GM23338 (cell line): ENCODE data around the gene ST8SIA1. TPM values are rescaled to one million over a fixed set of nuclear protein-coding genes. Genes with fewer than 3 reads are reported as not detected.

Source experiments
- ATAC-seq: fragments of 200-7000 bp; cut with Tn5 transposase; 3 replicates; pipeline ENCODE4 v1.9.1; 2020
- DNase-seq: peaks from one replicate; pipeline ENCODE4 v3.0.0-alpha.2; 2015; ENCODE audit warnings: low spot score
- H2AFZ ChIP-seq: fragments of 200-600 bp; sonication (generic); 2 replicates; pipeline ENCODE4 v1.8.0; 2016; ENCODE audit warnings: antibody characterized with exemption, mild to moderate bottlenecking, moderate library complexity
- H3F3A ChIP-seq: fragments of 200-600 bp; sonication (generic); replicated peaks from 2 replicates; pipeline ENCODE4 v1.8.0; 2017; ENCODE audit warnings: antibody characterized with exemption, mixed run types, low read depth
- H3K27ac ChIP-seq: fragments of 200-600 bp; sonication (generic); 2 replicates; pipeline ENCODE4 v1.6.1; 2016; ENCODE audit warnings: low read depth
- H3K27me3 ChIP-seq: fragments of 200-600 bp; sonication (generic); 2 replicates; pipeline ENCODE4 v1.8.0; 2016; ENCODE audit warnings: mild to moderate bottlenecking, mixed run types, moderate library complexity; ENCODE audit not compliant: insufficient read depth
- H3K36me3 ChIP-seq: fragments of 200-600 bp; sonication (generic); 2 replicates; pipeline ENCODE4 v1.8.0; 2016; ENCODE audit warnings: mild to moderate bottlenecking; ENCODE audit not compliant: insufficient read depth
- H3K4me1 ChIP-seq: fragments of 200-600 bp; sonication (generic); 2 replicates; pipeline ENCODE4 v1.8.0; 2016; ENCODE audit warnings: mild to moderate bottlenecking, moderate library complexity; ENCODE audit not compliant: insufficient read depth
- H3K4me2 ChIP-seq: fragments of 200-600 bp; sonication (generic); 2 replicates; pipeline ENCODE4 v1.7.1; 2017; ENCODE audit warnings: mixed run types
- H3K4me3 ChIP-seq: fragments of 200-600 bp; sonication (generic); 2 replicates; pipeline ENCODE4 v1.6.1; 2016; ENCODE audit warnings: mixed run types
- H3K79me2 ChIP-seq: fragments of 200-600 bp; sonication (generic); replicated peaks from 2 replicates; pipeline ENCODE4 v1.8.0; 2017; ENCODE audit warnings: mild to moderate bottlenecking; ENCODE audit not compliant: insufficient read depth
- H3K9me2 ChIP-seq: fragments of 200-600 bp; sonication (generic); 2 replicates; pipeline ENCODE4 v1.8.0; 2017; ENCODE audit not compliant: insufficient read depth
- H4K20me1 ChIP-seq: fragments of 200-600 bp; sonication (generic); replicated peaks from 2 replicates; pipeline ENCODE4 v1.8.0; 2017; ENCODE audit warnings: mild to moderate bottlenecking; ENCODE audit not compliant: insufficient read depth
- H3K27ac Mint-ChIP-seq: 2 replicates; pipeline ENCODE4 v1.8.0; 2020; ENCODE audit warnings: inconsistent platforms, mild to moderate bottlenecking, moderate library complexity, mixed read lengths
- H3K27me3 Mint-ChIP-seq: 3 replicates; pipeline ENCODE4 v1.8.0; 2022; ENCODE audit warnings: low read depth, mild to moderate bottlenecking, moderate library complexity, mixed read lengths, inconsistent platforms; ENCODE audit not compliant: insufficient read depth, poor library complexity
- H3K36me3 Mint-ChIP-seq: 3 replicates; pipeline ENCODE4 v1.8.0; 2021; ENCODE audit warnings: low read depth, mild to moderate bottlenecking, inconsistent platforms, moderate library complexity, mixed read lengths
- H3K4me1 Mint-ChIP-seq: 3 replicates; pipeline ENCODE4 v1.8.0; 2020; ENCODE audit warnings: mild to moderate bottlenecking, inconsistent platforms, mixed read lengths
- H3K4me3 Mint-ChIP-seq: 3 replicates; pipeline ENCODE4 v1.8.0; 2021; ENCODE audit warnings: moderate library complexity, mild to moderate bottlenecking, inconsistent platforms, mixed read lengths
- H3K9me3 Mint-ChIP-seq: 3 replicates; pipeline ENCODE4 v1.8.0; 2020; ENCODE audit warnings: moderate library complexity, mild to moderate bottlenecking, inconsistent platforms, mixed read lengths
- CREB1 ChIP-seq: fragments of 250-450 bp; sonication (Bioruptor Pico); IDR thresholded peaks from 2 replicates; pipeline ENCODE4 v1.5.0; 2020; ENCODE audit warnings: low read depth, mild to moderate bottlenecking, moderate library complexity
- POLR2AphosphoS5 ChIP-seq: IDR thresholded peaks from 2 replicates; pipeline ENCODE4 v1.6.1; 2016; ENCODE audit warnings: antibody characterized with exemption, low read depth
- polyA plus RNA-seq: library from polyadenylated mRNA; unstranded; fragments of >200 nt; fragmentation: Nextera tagmentation; extraction: Ambion mirVana; gene quantifications from 2 replicates; pipeline ENCODE4 v1.2.1, GENCODE V29; 2016
- total RNA-seq: library from RNA; depleted of rRNA; stranded (reverse); fragments of >200 nt; shearing (Covaris generic); gene quantifications from 2 replicates; pipeline ENCODE4 v1.2.3, GENCODE V29; 2014
- TF ChIP-seq, protein P1 (sequence below): IDR thresholded peaks from 2 replicates; pipeline ENCODE4 v1.6.1; 2016; ENCODE audit warnings: antibody characterized with exemption
- TF ChIP-seq, protein P2 (sequence below), 2 experiments: fragments of 200-600 bp in 1 of 2; sonication (generic) in 1 of 2; conservative IDR thresholded peaks; 2 replicates each; pipeline versions ENCODE4 v1.5.1 to v1.6.1; 2016 to 2017; ENCODE audit warnings: antibody characterized with exemption in 2 of 2, low read depth in 2 of 2, mild to moderate bottlenecking in 2 of 2, moderate library complexity in 1 of 2
- TF ChIP-seq, protein P3 (sequence below): IDR thresholded peaks from one replicate; pipeline ENCODE4 v1.6.1; 2018; ENCODE audit warnings: antibody characterized with exemption; ENCODE audit not compliant: unreplicated experiment

ST8SIA1 gene
- total and polyA plus RNA-seq, 2 experiments from 2014 or later, result 2.5 to 5.1 TPM

DNA sequence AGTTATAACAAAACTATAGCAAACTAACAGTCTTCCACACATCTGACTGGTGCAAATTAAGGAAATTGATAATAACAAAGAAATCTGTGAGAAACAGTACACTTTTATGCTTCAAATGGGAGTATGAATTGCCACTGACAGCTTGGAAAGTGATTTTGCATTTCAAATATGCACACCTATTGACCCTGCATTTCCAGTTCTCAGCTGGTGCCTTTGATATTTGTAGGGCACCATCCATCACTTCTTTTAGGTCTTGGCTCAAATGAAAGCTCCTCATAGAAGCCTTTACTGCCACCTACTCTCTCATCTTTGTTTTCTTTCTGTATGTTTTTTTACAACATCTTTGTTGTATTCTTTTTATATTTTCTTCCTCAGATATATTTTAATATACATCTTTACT, 125.1 kb downstream of the ST8SIA1 start (continued):
- TF ChIP-seq, protein P1, sequence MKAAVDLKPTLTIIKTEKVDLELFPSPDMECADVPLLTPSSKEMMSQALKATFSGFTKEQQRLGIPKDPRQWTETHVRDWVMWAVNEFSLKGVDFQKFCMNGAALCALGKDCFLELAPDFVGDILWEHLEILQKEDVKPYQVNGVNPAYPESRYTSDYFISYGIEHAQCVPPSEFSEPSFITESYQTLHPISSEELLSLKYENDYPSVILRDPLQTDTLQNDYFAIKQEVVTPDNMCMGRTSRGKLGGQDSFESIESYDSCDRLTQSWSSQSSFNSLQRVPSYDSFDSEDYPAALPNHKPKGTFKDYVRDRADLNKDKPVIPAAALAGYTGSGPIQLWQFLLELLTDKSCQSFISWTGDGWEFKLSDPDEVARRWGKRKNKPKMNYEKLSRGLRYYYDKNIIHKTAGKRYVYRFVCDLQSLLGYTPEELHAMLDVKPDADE, result no peak
- no peak for TF ChIP-seq POLR2AphosphoS5
- TF ChIP-seq, protein P2, sequence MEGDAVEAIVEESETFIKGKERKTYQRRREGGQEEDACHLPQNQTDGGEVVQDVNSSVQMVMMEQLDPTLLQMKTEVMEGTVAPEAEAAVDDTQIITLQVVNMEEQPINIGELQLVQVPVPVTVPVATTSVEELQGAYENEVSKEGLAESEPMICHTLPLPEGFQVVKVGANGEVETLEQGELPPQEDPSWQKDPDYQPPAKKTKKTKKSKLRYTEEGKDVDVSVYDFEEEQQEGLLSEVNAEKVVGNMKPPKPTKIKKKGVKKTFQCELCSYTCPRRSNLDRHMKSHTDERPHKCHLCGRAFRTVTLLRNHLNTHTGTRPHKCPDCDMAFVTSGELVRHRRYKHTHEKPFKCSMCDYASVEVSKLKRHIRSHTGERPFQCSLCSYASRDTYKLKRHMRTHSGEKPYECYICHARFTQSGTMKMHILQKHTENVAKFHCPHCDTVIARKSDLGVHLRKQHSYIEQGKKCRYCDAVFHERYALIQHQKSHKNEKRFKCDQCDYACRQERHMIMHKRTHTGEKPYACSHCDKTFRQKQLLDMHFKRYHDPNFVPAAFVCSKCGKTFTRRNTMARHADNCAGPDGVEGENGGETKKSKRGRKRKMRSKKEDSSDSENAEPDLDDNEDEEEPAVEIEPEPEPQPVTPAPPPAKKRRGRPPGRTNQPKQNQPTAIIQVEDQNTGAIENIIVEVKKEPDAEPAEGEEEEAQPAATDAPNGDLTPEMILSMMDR (conservative IDR thresholded peaks at IDR 0.05; ENCODE audit: low read depth in 2 of 2), result no peak

DNA sequence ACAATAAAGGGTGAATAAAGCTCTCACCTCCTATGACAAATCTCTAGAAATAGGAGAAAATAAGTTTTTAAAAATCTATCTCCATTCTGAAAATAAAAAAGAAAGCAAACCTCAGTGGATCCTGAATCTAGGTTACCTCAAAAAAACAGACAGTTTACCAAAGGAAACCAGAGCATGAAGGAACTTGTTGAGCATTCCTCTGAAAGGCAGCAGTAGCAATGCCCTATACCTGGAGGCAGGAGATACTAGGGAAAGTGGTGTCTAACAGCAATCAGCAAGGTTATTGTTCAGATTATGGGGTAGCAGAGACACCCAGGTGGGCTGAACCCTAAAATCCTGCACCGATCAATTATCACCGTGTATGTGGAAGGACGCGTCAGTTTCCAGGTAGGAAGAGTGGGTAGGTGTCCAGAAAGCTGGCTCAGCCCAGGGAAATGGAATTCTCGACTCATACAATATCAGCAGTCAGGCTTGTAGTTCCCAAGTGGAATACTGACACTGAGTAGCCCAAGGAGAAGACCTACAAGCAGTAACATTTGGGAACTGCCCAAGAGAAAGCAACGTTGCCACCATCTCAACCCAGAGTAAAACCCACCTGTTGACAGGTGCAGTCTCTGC, 128.3 kb downstream of the ST8SIA1 start:
- H2AFZ ChIP-seq, result no peak overlapping the region
- Mint-ChIP-seq H3K4me1 (peaks cover 2% of the 10 kb centered on the region; the same call in 1 of the 3 replicates), H3K27ac (no peak overlapping the region)

More for the DNA sequence above, 128.3 kb downstream of the ST8SIA1 start:
- Histone ChIP-seq H3K27ac (no peak overlapping the region), H3K4me3 (no peak overlapping the region), H3K9me2 (peaks cover 6% of the 10 kb centered on the region; the same call in 1 of the 2 replicates), H3K36me3 (no peaks in the 10 kb centered on the region), H3K4me2 (no peak overlapping the region), H3K79me2 (no peaks in the 10 kb centered on the region), H3K4me1 (no peaks in the 10 kb centered on the region), H3F3A (no peaks in the 10 kb centered on the region), H4K20me1 (no peaks in the 10 kb centered on the region), H3K27me3 (no peaks in the 10 kb centered on the region)
- no peaks in the 10 kb centered on the region for H3K36me3 Mint-ChIP-seq
- TF ChIP-seq, protein P3, sequence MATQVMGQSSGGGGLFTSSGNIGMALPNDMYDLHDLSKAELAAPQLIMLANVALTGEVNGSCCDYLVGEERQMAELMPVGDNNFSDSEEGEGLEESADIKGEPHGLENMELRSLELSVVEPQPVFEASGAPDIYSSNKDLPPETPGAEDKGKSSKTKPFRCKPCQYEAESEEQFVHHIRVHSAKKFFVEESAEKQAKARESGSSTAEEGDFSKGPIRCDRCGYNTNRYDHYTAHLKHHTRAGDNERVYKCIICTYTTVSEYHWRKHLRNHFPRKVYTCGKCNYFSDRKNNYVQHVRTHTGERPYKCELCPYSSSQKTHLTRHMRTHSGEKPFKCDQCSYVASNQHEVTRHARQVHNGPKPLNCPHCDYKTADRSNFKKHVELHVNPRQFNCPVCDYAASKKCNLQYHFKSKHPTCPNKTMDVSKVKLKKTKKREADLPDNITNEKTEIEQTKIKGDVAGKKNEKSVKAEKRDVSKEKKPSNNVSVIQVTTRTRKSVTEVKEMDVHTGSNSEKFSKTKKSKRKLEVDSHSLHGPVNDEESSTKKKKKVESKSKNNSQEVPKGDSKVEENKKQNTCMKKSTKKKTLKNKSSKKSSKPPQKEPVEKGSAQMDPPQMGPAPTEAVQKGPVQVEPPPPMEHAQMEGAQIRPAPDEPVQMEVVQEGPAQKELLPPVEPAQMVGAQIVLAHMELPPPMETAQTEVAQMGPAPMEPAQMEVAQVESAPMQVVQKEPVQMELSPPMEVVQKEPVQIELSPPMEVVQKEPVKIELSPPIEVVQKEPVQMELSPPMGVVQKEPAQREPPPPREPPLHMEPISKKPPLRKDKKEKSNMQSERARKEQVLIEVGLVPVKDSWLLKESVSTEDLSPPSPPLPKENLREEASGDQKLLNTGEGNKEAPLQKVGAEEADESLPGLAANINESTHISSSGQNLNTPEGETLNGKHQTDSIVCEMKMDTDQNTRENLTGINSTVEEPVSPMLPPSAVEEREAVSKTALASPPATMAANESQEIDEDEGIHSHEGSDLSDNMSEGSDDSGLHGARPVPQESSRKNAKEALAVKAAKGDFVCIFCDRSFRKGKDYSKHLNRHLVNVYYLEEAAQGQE, result no peak
- TF ChIP-seq, protein P2 (conservative IDR thresholded peaks at IDR 0.05; ENCODE audit: low read depth in 2 of 2), result no peak
- no peak for TF ChIP-seq CREB1 (CRISPR knock-in tag)
- H3K4me3 Mint-ChIP-seq, result no peak overlapping the region
- H3K27me3 Mint-ChIP-seq, result no peaks in the 10 kb centered on the region
- H3K9me3 Mint-ChIP-seq, result peaks cover 6% of the 10 kb centered on the region; the same call in 1 of the 3 replicates
- ATAC-seq, result no peak
- no peak for DNase-seq
